Tracheal epithelial cell (primary cell): ENCODE results near the gene MYOD1. TPM values are rescaled to one million over a fixed set of nuclear protein-coding genes. Genes with fewer than 3 reads are reported as not detected.

ENCODE experiments used
- total RNA-seq: library from RNA; depleted of rRNA; stranded (reverse); fragments of >200 nt; gene quantifications from 2 replicates; pipeline ENCODE4 v1.2.1, GENCODE V29; 2014

Gene MYOD1
- not detected in 2 replicates for total RNA-seq

GRCh38 chr11:17719028-17719937 is at the start of gene MYOD1:
Gene MYOD1 (plus strand): TSS chr11:17719571. CDS start chr11:17719783, 212 bp downstream.

GRCh38 chr11:17734418-17734911 is 15.1 kb downstream of the MYOD1 start, which contains the start of gene KCNC1:
Gene KCNC1 (plus strand): TSS chr11:17734781. CDS start chr11:17736003, 1,222 bp downstream.

Other genes with a start within 250 kb of the MYOD1 start
- gene ABCC8, start 242.7 kb upstream of the MYOD1 start, total RNA-seq, result not detected in 2 replicates
- gene USH1C, start 175.2 kb upstream of the MYOD1 start, total RNA-seq, result 0.96 TPM in 1 of 2 replicates, not detected in the other
- gene OTOG, start 172.3 kb upstream of the MYOD1 start, total RNA-seq, result under 0.01 TPM in 1 of 2 replicates, not detected in the other
- gene KCNC1, start 15.2 kb downstream of the MYOD1 start, total RNA-seq, result under 0.01 TPM in 2 replicates